ENCODE measurements around the gene SLC27A4. TPM values are rescaled to one million over a fixed set of nuclear protein-coding genes. Genes with fewer than 3 reads are reported as not detected.

SLC27A4 gene
- total and polyA plus RNA-seq, 2 experiments from 2014 or later = 12.3 to 30.9 TPM

GRCh38 chr9:128372188-128372641 lies 31.9 kb downstream of the SLC27A4 start:
- Histone ChIP-seq H3K9me3 (ENCODE audit: low read depth) (no peaks in the 10 kb centered on the region), H2AFZ (peak overlapping the region; percentile 89), H3F3A (ENCODE audit: insufficient read depth) (peaks cover 25% of the 10 kb centered on the region), H3K36me3 (ENCODE audit: low read depth) (no peaks in the 10 kb centered on the region), H3K27ac (peak overlapping the region; percentile 96), H3K27me3 (replicated peaks; ENCODE audit: insufficient read depth) (no peaks in the 10 kb centered on the region), H3K4me2 (ENCODE audit: unreplicated experiment) (peak overlapping the region; percentile 97), H3K4me1 (ENCODE audit: insufficient read depth) (peaks cover 22% of the 10 kb centered on the region), H3K79me2 (ENCODE audit: insufficient read depth) (peaks cover 68% of the 10 kb centered on the region), H3K9ac (peak overlapping the region; percentile 96), H4K20me1 (ENCODE audit: insufficient read depth) (no peaks in the 10 kb centered on the region), H3K9me2 (ENCODE audit: insufficient read depth) (no peaks in the 10 kb centered on the region), H3K4me3 (peak overlapping the region; percentile 86)
- in situ Hi-C loops (cut with MboI) = no loop called here
- WGBS, 2 experiments (ENCODE audit: low coverage in 1 of 2, low lambda C conversion rate in 2 of 2, missing lambda C conversion rate in 2 of 2) = 24 to 25% methylated on average over 4 of the region's 4 CpGs
- no peak for TF ChIP-seq EZH2 (IDR thresholded peaks at IDR 0.05; ENCODE audit: insufficient read depth, poor library complexity, severe bottlenecking)
- no peak for TF ChIP-seq EZH2phosphoT487 (IDR thresholded peaks at IDR 0.05; ENCODE audit: insufficient read depth, low read depth)
- DNase-seq = peak; percentile 44

- no peaks in the 10 kb centered on the region for H3K36me3 ChIP-seq (ENCODE audit: low read depth)
- in situ Hi-C loops (cut with MboI) = no loop called here
- no peaks in the 10 kb centered on the region for H3K9me2 ChIP-seq (ENCODE audit: insufficient read depth)
- H3K9me3 ChIP-seq (ENCODE audit: low read depth) = no peaks in the 10 kb centered on the region
- peak overlapping the region; percentile 96 for H3K9ac ChIP-seq
- H3K79me2 ChIP-seq (ENCODE audit: insufficient read depth) = peaks cover 73% of the 10 kb centered on the region
- 86 to 100% methylated on average over 1 of the region's 1 CpG for WGBS, 2 experiments (ENCODE audit: low coverage in 1 of 2, low lambda C conversion rate in 2 of 2, missing lambda C conversion rate in 2 of 2)
- peaks cover 25% of the 10 kb centered on the region for H3F3A ChIP-seq (ENCODE audit: insufficient read depth)
- H2AFZ ChIP-seq = no peak overlapping the region
- peak overlapping the region; percentile 86 for H3K4me3 ChIP-seq
- peak overlapping the region; percentile 96 for H3K27ac ChIP-seq
- H4K20me1 ChIP-seq (ENCODE audit: insufficient read depth) = no peaks in the 10 kb centered on the region
- peak overlapping the region; percentile 97 for H3K4me2 ChIP-seq (ENCODE audit: unreplicated experiment)
- no peak for TF ChIP-seq EZH2phosphoT487 (IDR thresholded peaks at IDR 0.05; ENCODE audit: insufficient read depth, low read depth)
- no peak for TF ChIP-seq EZH2 (IDR thresholded peaks at IDR 0.05; ENCODE audit: insufficient read depth, poor library complexity, severe bottlenecking)
- DNase-seq = peak; percentile 55
- no peaks in the 10 kb centered on the region for H3K27me3 ChIP-seq (replicated peaks; ENCODE audit: insufficient read depth)
- H3K4me1 ChIP-seq (ENCODE audit: insufficient read depth) = peaks cover 22% of the 10 kb centered on the region
Observed at GRCh38 chr9:128372784-128373183, 32.5 kb downstream of the SLC27A4 start.

- Histone ChIP-seq H2AFZ (no peak overlapping the region), H3K4me3 (no peak overlapping the region), H3K79me2 (ENCODE audit: insufficient read depth) (peaks cover 76% of the 10 kb centered on the region), H3K27me3 (replicated peaks; ENCODE audit: insufficient read depth) (no peaks in the 10 kb centered on the region), H3K9me3 (ENCODE audit: low read depth) (no peaks in the 10 kb centered on the region), H3K9ac (no peak overlapping the region), H3K4me2 (ENCODE audit: unreplicated experiment) (no peak overlapping the region), H3F3A (ENCODE audit: insufficient read depth) (peaks cover 25% of the 10 kb centered on the region), H3K36me3 (ENCODE audit: low read depth) (peaks cover 3% of the 10 kb centered on the region; the same call in 1 of the 2 replicates), H3K9me2 (ENCODE audit: insufficient read depth) (no peaks in the 10 kb centered on the region), H3K27ac (no peak overlapping the region), H3K4me1 (ENCODE audit: insufficient read depth) (peaks cover 22% of the 10 kb centered on the region), H4K20me1 (ENCODE audit: insufficient read depth) (no peaks in the 10 kb centered on the region)
- in situ Hi-C loops (cut with MboI) = no loop called here
- 88 to 91% methylated on average over 9 of the region's 9 CpGs for WGBS, 2 experiments (ENCODE audit: low coverage in 1 of 2, low lambda C conversion rate in 2 of 2, missing lambda C conversion rate in 2 of 2)
- TF ChIP-seq EZH2phosphoT487 (IDR thresholded peaks at IDR 0.05; ENCODE audit: insufficient read depth, low read depth) (no peak), EZH2 (IDR thresholded peaks at IDR 0.05; ENCODE audit: insufficient read depth, poor library complexity, severe bottlenecking) (no peak)
- no peak for DNase-seq
Observed at GRCh38 chr9:128374221-128374675, 33.9 kb downstream of the SLC27A4 start.

GRCh38 chr9:128375865-128376264 lies 35.5 kb downstream of the SLC27A4 start:
- WGBS, 2 experiments (ENCODE audit: low coverage in 1 of 2, low lambda C conversion rate in 2 of 2, missing lambda C conversion rate in 2 of 2) = 50% methylated on average over 5 of the region's 5 CpGs
- Histone ChIP-seq H3F3A (ENCODE audit: insufficient read depth) (peaks cover 16% of the 10 kb centered on the region), H3K36me3 (ENCODE audit: low read depth) (peaks cover 3% of the 10 kb centered on the region; the same call in 1 of the 2 replicates), H3K9me3 (ENCODE audit: low read depth) (no peaks in the 10 kb centered on the region), H3K4me2 (ENCODE audit: unreplicated experiment) (no peak overlapping the region), H3K4me1 (ENCODE audit: insufficient read depth) (peaks cover 17% of the 10 kb centered on the region), H3K27ac (no peak overlapping the region), H3K9ac (no peak overlapping the region), H4K20me1 (ENCODE audit: insufficient read depth) (no peaks in the 10 kb centered on the region), H3K9me2 (ENCODE audit: insufficient read depth) (no peaks in the 10 kb centered on the region), H3K27me3 (replicated peaks; ENCODE audit: insufficient read depth) (no peaks in the 10 kb centered on the region), H2AFZ (no peak overlapping the region), H3K79me2 (ENCODE audit: insufficient read depth) (peaks cover 70% of the 10 kb centered on the region), H3K4me3 (no peak overlapping the region)
- peak; percentile 50 for DNase-seq
- in situ Hi-C loops (cut with MboI) = no loop called here
- no peak for TF ChIP-seq EZH2 (IDR thresholded peaks at IDR 0.05; ENCODE audit: insufficient read depth, poor library complexity, severe bottlenecking)
- no peak for TF ChIP-seq EZH2phosphoT487 (IDR thresholded peaks at IDR 0.05; ENCODE audit: insufficient read depth, low read depth)

Data from GM23248 (cell line).